ENCODE measurements around the gene TSPAN16. TPM values are rescaled to one million over a fixed set of nuclear protein-coding genes. Genes with fewer than 3 reads are reported as not detected.
A peak's percentile ranks its signal among the peaks of the same experiment; 100 is the strongest.
"Not testable (repeated sequence)": the region's sequence is repeated elsewhere in the genome, so short reads cannot be mapped to it uniquely, and the experiment has no call there.

The TSPAN16 gene
- total RNA-seq, 1 donor from 2014 or later, result not detected

DNA sequence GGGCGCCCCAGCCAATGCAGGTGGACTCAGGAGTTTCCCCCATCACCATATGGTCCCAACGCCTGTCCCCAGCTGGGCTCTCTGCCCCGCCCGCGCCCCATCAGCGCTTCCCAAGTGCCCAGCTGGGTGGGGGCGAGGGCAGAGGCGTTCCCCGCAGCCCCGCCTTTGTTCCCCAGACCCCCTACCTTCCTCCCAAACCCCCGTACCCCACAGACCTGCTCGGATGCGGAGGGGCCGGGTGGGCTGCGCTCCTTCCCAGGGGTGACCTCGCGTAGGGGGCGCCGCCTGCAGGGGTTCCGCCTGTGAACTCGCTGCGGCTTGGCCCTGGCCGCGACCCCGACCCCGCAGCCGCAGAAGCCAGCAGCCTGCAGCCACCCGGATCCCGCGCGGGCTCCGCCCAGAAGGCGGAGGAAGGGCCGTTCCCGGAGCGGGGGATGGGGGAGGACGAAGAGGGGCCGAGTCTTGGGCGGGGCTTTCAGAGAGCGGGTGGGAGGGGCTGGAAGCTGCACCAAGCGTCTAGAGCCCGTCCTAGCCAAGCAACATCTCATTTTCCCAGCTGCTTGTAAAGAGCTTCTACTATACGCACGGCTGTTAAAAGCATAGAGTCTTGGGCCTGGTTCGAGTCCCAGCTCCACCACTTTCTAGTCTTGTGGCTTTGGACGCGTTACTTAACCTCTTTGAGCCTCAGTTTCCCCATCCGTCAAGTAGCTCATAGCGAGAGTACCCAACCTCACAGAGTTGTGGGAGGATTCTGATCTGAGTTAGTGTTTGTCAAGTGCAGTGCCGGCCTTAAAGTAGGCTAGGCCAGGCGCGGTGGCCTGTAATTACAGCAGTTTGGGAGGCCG is 43.5 kb downstream of the TSPAN16 start, which contains the start of gene RAB3D:
Gene RAB3D (minus strand): TSS at position 404 of the 845 bp plus-strand sequence. CDS start 2,258 bp downstream, outside the sequence.
- H3K27me3 Mint-ChIP-seq (ENCODE audit: low read depth, unreplicated experiment), result no peaks in the 10 kb centered on the region

GRCh38 chr19:11340099-11340467 is 44.1 kb downstream of the TSPAN16 start:
- not testable (repeated sequence) for H3K36me3 ChIP-seq (ENCODE audit: insufficient read depth, low read length); FAIRE-seq; H3K79me2 ChIP-seq (ENCODE audit: insufficient read depth, low read length); H3K27ac ChIP-seq (ENCODE audit: low read depth, low read length); H4K20me1 ChIP-seq (ENCODE audit: insufficient read depth, low read length); H3K9me3 Mint-ChIP-seq (ENCODE audit: unreplicated experiment); H2AFZ ChIP-seq (ENCODE audit: low read depth, low read length); H3K36me3 Mint-ChIP-seq (ENCODE audit: low read depth, unreplicated experiment); H3K9me3 ChIP-seq (ENCODE audit: insufficient read depth, low read depth, low read length); H3K4me1 Mint-ChIP-seq (ENCODE audit: low read depth, unreplicated experiment); H3K27me3 Mint-ChIP-seq (ENCODE audit: low read depth, unreplicated experiment); H3K27me3 ChIP-seq (ENCODE audit: insufficient read depth, low read length); H3K9ac ChIP-seq (ENCODE audit: low read length); DNase-seq (ENCODE audit: low read depth); H3K4me3 ChIP-seq (ENCODE audit: insufficient read depth, low read depth, low read length)
- peak overlapping the region; percentile 62 for H3K27ac Mint-ChIP-seq (ENCODE audit: unreplicated experiment)
- peaks cover 13% of the 10 kb centered on the region for H3K4me1 ChIP-seq (ENCODE audit: insufficient read depth, low read length)
- H3K4me2 ChIP-seq (ENCODE audit: low read length), result peak overlapping the region; percentile 74
- peak overlapping the region; percentile 81 for H3K4me3 Mint-ChIP-seq (ENCODE audit: unreplicated experiment)

More for the DNA sequence above, 43.5 kb downstream of the TSPAN16 start, which contains the start of gene RAB3D:
- no peaks in the 10 kb centered on the region for H3K27me3 ChIP-seq (ENCODE audit: insufficient read depth, low read length)
- H4K20me1 ChIP-seq (ENCODE audit: insufficient read depth, low read length), result peaks cover 8% of the 10 kb centered on the region
- H3K36me3 Mint-ChIP-seq (ENCODE audit: low read depth, unreplicated experiment), result peaks cover 12% of the 10 kb centered on the region
- H3K27ac ChIP-seq (ENCODE audit: low read depth, low read length), result no peak within 1 kb of the TSS
- H3K4me2 ChIP-seq (ENCODE audit: low read length), result peak within 1 kb of the TSS; percentile 74
- peak within 1 kb of the TSS; percentile 58 for H2AFZ ChIP-seq (ENCODE audit: low read depth, low read length)
- DNase-seq (ENCODE audit: low read depth) (peak; percentile 59), FAIRE-seq (no peak)
- H3K36me3 ChIP-seq (ENCODE audit: insufficient read depth, low read length), result no peaks in the 10 kb centered on the region
- H3K4me1 ChIP-seq (ENCODE audit: insufficient read depth, low read length), result peaks cover 10% of the 10 kb centered on the region
- H3K79me2 ChIP-seq (ENCODE audit: insufficient read depth, low read length), result no peaks in the 10 kb centered on the region
- peak within 1 kb of the TSS; percentile 32 for H3K4me3 ChIP-seq (ENCODE audit: insufficient read depth, low read depth, low read length)
- H3K4me3 Mint-ChIP-seq (ENCODE audit: unreplicated experiment), result peak within 1 kb of the TSS; percentile 81
- H3K9me3 ChIP-seq (ENCODE audit: insufficient read depth, low read depth, low read length), result no peaks in the 10 kb centered on the region
- peaks cover 8% of the 10 kb centered on the region for H3K4me1 Mint-ChIP-seq (ENCODE audit: low read depth, unreplicated experiment)
- H3K27ac Mint-ChIP-seq (ENCODE audit: unreplicated experiment), result peak within 1 kb of the TSS; percentile 62
- H3K9me3 Mint-ChIP-seq (ENCODE audit: unreplicated experiment), result peaks cover 4% of the 10 kb centered on the region
- H3K9ac ChIP-seq (ENCODE audit: low read length), result peak within 1 kb of the TSS; percentile 13
- no peak for TF ChIP-seq CTCF (IDR thresholded peaks at IDR 0.05; ENCODE audit: insufficient read depth, low read depth, low read length)
- TF ChIP-seq EZH2 (IDR thresholded peaks at IDR 0.05; ENCODE audit: insufficient read depth, low read length), result no peak

- no peak overlapping the region for H3K4me3 Mint-ChIP-seq (ENCODE audit: unreplicated experiment)
- H3K9me3 ChIP-seq (ENCODE audit: insufficient read depth, low read depth, low read length), result no peaks in the 10 kb centered on the region
- H3K27ac ChIP-seq (ENCODE audit: low read depth, low read length), result no peak overlapping the region
- H3K9ac ChIP-seq (ENCODE audit: low read length), result no peak overlapping the region
- no peak overlapping the region for H3K4me2 ChIP-seq (ENCODE audit: low read length)
- H3K27me3 Mint-ChIP-seq (ENCODE audit: low read depth, unreplicated experiment), result no peaks in the 10 kb centered on the region
- no peaks in the 10 kb centered on the region for H3K27me3 ChIP-seq (ENCODE audit: insufficient read depth, low read length)
- H3K79me2 ChIP-seq (ENCODE audit: insufficient read depth, low read length), result peaks cover 2% of the 10 kb centered on the region
- peaks cover 13% of the 10 kb centered on the region for H3K4me1 Mint-ChIP-seq (ENCODE audit: low read depth, unreplicated experiment)
- no peak overlapping the region for H3K27ac Mint-ChIP-seq (ENCODE audit: unreplicated experiment)
- no peaks in the 10 kb centered on the region for H3K36me3 ChIP-seq (ENCODE audit: insufficient read depth, low read length)
- TF ChIP-seq CTCF (IDR thresholded peaks at IDR 0.05; ENCODE audit: insufficient read depth, low read depth, low read length), result no peak
- no peak for TF ChIP-seq EZH2 (IDR thresholded peaks at IDR 0.05; ENCODE audit: insufficient read depth, low read length)
- no peaks in the 10 kb centered on the region for H3K9me3 Mint-ChIP-seq (ENCODE audit: unreplicated experiment)
- FAIRE-seq (no peak), DNase-seq (ENCODE audit: low read depth) (no peak)
- H4K20me1 ChIP-seq (ENCODE audit: insufficient read depth, low read length), result peaks cover 8% of the 10 kb centered on the region
- no peak overlapping the region for H2AFZ ChIP-seq (ENCODE audit: low read depth, low read length)
- H3K4me1 ChIP-seq (ENCODE audit: insufficient read depth, low read length), result peaks cover 22% of the 10 kb centered on the region
- no peak overlapping the region for H3K4me3 ChIP-seq (ENCODE audit: insufficient read depth, low read depth, low read length)
- peaks cover 2% of the 10 kb centered on the region for H3K36me3 Mint-ChIP-seq (ENCODE audit: low read depth, unreplicated experiment)
Measured at GRCh38 chr19:11342429-11342828, 46.5 kb downstream of the TSPAN16 start.
